GM08714 (cell line): Measurements from ENCODE around the gene SYPL1.

Experiments
- H3K4me3 ChIP-seq: fragments of 200-500 bp; sonication (Bioruptor generic); 2 replicates; pipeline ENCODE4 v1.5.1; 2014; ENCODE audit warnings: mild to moderate bottlenecking, low read length, inconsistent platforms
- ZNF274 ChIP-seq: IDR thresholded peaks from 2 replicates; pipeline ENCODE4 v1.6.1; 2012; ENCODE audit warnings: mild to moderate bottlenecking, low read depth, low read length

The SYPL1 gene

DNA sequence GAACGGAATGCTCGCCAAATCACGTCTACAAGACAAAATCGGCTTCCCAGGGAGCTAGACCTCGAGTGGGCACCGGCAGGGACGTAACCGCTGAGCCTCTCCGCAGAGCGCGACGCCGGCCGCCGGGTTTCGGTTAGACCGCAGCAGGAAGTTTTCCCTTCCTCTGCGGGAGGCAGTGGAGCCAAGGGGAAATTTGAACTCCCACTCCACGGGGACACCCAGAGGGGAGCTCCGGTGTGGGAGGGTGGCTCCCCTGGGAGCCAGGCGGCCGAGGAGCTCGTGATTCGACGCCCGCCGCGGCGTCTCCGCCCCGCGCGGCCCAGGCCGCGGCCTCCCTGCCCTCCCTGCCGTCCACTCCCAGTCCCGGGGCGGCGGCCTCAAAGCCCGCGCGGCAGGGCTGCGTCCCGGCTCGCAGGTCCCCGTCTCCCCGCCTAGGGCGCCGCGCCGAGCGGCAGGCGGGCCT, 426 bp downstream of the SYPL1 start:
- no peak for TF ChIP-seq ZNF274
- H3K4me3 ChIP-seq: peak overlapping the region; percentile 88

DNA sequence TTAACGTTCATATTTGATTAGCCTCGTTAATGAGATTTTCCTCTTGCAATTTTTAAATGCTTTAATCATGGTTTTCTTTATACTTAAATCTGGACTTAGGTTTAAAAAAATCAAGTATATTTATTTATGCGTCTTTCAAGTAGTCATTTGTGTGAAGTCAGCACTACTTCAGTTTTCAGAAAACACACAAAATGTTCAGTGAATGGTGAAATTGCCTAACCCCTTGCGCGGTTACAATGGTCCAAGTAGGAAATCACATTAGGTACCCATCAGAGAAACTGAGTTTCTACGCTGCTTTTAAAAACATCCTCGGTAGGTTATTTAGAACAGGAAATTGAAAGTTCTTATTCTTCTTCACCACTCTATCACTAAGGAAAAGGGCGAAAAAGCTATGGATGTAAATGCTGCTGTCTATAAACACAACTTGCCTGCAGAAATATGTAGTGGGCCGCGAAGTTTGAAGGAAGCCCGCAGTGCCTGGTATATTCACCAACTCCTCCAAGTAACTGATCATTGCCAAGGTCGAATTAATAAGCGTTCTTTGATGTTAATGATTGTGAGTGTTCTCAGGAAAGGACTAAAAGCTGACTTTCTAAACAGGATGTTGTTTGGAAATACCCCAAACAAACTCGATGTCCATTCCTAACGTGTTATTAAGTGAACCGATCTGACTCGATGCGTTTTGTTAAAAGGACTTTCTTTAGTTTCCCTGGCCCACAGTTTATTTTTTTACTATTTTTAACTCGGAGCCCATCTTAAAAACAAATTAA, 1.0 kb downstream of the SYPL1 start:
- H3K4me3 ChIP-seq: peak overlapping the region; percentile 88
- no peak for TF ChIP-seq ZNF274

- peak overlapping the region; percentile 88 for H3K4me3 ChIP-seq
- no peak for TF ChIP-seq ZNF274
Observed at GRCh38 chr7:106110238-106110560, 1.9 kb downstream of the SYPL1 start.

DNA sequence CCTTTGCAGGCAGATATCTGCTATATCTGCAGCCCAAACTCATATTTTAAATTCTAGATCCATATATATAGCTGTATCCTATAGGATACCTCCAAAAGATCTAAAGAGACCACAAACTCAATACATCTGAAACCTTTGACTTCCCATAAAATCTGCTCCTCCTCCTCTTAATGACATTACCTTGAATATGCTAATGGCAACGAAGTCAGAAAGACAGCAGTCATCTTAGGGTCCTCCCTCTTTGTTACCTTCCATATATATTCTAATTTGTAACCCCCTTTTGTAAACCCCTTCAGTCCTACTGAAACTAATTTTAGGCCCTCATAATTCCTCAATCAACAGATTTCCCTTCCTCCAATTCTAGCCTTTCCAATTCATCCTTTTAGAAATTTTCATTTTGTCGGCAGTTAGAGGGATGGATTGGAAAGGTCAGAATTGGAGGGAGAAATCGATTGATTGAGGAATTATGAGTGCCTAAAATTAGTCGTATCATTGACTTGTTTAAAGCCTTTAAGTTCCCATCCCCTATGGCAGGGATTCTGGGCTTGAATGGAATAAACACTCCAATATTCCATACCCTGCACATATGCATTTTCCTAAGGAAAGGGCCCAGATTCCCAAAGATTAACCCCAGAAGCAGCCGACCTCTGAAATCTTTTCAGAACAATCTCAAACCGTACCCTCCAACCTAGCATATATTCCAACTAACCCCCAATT, 2.4 kb downstream of the SYPL1 start:
- TF ChIP-seq ZNF274: no peak
- H3K4me3 ChIP-seq: peak overlapping the region; percentile 88

- no peak overlapping the region for H3K4me3 ChIP-seq
Observed at GRCh38 chr7:106108991-106109390, 3.1 kb downstream of the SYPL1 start.

DNA sequence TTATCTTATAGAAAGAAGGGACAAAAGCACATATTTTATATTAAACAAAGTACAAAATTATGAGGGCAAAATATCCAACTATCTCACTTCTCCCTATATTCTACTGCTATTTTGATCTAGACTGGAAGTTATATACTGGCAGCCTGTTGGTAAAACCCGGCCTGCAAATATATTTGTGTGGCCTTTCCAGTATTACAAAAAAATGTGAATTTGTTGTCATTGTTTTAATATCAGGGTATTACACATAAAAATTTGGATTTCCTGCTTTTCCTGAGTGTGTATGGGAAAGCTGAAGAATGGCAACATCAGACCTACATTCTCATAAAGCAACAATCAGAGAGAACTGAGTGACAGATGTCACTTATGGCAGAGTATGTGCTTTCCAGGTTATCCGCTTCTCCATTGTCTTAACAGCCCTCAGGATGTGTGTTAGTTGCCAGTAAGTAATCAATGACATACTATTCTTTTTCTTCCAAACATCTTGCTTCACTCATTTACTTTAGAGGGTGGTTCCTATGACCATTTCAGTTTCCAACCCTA, 7.3 kb downstream of the SYPL1 start:
- no peak for TF ChIP-seq ZNF274
- no peak overlapping the region for H3K4me3 ChIP-seq

More at GRCh38 chr7:106108991-106109390, 3.1 kb downstream of the SYPL1 start:
- no peak for TF ChIP-seq ZNF274

DNA sequence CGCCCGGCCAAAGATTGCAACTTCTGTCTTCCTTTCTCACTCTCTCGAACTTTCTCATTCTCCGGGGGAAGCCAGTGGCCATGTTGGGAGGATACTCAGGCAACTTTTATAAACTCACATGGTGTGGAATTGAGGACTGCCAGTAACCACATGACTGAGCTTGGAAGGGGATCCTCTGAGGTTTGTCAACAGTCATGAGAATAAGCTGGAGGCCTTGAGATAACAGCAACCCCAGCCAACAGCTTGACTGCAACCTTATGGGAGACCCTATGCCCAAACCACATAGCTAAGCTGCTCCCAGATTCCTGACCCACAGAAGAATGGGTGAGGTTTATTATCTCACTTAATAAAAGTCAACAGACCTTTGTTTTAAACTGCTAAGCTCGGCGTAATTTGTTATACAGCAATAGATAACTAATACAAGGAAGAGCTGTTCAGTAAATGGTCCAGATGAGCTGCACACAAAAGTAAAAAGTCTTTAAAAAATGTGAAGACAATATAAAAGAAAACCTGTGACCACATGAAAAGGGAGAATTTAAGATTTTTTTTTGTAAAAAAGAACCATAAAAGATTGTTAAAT, 9.6 kb downstream of the SYPL1 start:
- no peak overlapping the region for H3K4me3 ChIP-seq
- TF ChIP-seq ZNF274: no peak

- no peak overlapping the region for H3K4me3 ChIP-seq
- TF ChIP-seq ZNF274: no peak
Observed at GRCh38 chr7:106101726-106102125, 10.4 kb downstream of the SYPL1 start.

DNA sequence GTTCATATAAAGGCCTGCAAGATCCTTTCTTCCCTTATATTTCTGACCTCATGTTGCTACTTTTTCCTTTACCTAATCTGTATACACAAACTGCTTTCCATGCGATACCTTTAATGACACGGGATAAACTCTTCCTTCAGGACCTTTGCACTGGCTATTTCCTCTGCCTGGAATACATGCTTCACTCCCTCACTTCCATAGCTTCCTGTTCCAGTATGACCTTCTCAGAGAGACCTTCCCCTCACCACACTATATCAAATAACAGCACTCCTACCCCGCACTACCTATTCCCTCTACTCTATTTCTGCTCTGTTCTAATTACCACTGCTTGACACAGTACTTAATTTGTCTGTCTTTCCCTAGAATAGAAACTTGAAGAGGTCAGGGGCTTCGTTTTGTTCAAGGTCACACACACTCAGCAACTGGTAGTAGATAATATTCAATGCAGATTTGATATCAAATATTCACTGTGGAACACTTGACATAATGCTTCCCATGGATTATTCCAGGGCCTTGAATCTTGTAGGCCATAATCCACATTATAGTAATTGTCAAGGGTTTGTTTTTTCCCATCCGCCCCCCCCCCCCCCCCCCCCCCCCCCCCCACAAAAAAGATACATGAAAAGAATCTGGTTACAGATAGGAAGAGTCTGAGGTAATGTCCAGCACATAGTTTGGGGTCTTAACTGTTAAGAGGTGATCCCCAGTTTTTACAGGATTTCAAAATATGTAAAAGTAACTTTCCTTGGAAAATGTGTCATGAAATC, 11.1 kb downstream of the SYPL1 start:
- H3K4me3 ChIP-seq: no peak overlapping the region
- TF ChIP-seq ZNF274: no peak

DNA sequence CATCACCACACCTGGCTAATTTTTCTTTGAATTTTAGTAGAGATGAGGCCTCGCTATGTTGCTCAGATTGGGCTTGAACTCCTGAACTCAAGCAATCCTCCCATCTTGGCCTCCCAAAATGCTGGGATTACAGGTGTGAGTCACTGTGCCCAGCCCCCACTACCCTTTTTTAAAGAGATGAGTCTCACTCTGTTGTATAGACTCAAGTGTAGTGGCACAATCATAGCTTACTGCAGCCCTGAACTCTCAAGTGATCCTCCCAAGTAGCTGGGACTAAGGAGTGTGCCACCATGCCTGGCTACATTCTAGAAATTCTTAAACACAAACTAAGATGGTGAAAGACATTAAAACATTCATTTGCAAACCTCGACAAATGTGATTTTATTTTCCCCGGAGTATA, 12.6 kb downstream of the SYPL1 start:
- no peak overlapping the region; the same call in 1 of the 2 replicates for H3K4me3 ChIP-seq
- TF ChIP-seq ZNF274: no peak

DNA sequence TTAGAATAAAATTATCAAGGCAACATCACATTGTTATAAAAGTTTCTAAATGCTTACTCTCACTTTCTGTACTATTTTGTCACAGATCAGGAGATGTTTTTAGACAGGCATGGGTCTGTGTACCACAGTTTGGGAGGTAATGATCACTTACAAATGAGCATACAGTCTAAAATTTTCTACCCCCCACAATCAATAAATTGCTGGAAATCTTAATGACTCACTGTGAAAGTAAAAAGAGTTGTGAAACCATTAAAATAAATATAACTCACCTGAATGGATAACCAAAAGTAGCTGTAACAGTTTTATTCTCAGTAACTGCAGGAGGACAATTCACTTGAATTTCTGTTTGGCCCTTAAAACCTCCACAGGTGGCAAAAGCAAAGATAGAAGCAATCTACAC, 13.2 kb downstream of the SYPL1 start:
- H3K4me3 ChIP-seq: no peak overlapping the region

DNA sequence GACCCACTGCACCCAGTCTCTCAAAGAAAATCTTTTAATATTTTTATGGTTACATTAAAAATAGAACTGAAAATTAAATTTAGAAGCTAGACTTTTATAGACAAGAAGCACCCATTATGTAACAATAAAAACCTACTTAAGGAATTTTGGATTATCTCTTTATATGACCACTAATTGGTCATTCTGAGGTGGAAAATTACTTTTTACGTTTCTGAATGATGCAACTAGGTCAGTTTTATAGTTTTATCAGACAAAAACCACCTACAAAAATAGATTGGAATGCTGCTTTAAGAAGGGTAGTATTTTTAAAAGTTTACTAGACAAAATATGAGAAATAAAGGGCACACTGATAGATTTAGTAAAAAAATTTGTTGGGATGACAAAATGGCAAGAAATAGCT, 16.5 kb downstream of the SYPL1 start:
- no peak overlapping the region for H3K4me3 ChIP-seq
- TF ChIP-seq ZNF274: no peak

More for the DNA sequence above, 13.2 kb downstream of the SYPL1 start:
- TF ChIP-seq ZNF274: no peak

- no peak overlapping the region for H3K4me3 ChIP-seq
- TF ChIP-seq ZNF274: no peak
Observed at GRCh38 chr7:106094780-106095179, 17.3 kb downstream of the SYPL1 start.

DNA sequence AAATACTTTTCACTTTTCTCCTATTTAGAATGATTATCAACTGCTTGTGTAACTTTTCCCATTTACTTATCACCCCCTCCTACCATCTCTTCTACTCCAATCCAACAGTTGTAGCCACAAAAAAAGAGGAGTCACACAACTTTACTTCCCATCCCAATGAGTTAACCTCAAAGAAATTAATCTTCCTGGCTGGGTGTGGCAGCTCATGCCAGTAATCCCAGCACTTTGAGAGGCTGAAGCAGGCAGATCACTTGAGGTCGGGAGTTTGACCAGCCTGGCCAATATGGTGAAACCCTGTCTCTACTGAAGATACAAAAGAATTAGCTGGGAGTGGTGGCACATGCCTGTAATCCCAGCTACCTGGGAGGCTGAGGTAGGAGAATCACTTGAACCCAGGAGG, 19.9 kb downstream of the SYPL1 start:
- no peak overlapping the region for H3K4me3 ChIP-seq
- TF ChIP-seq ZNF274: no peak

DNA sequence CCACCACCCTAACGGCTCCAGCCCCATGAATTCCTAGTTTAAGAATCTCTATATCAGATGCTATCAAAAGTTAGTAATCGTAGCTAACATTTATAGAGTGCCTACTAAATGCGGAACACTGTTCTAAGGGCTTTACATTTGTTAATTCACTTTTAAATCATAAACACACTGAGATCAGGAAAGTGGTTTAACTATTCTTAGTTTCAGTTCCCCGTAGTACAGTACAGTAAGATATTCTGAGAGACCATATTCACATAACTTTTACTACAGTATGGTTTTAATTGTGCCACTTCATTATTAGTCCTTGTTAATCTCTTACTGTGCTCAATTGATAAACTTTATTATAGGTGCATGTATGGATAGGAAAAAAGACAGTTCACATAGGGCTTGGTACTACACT, 22.5 kb downstream of the SYPL1 start:
- no peak for TF ChIP-seq ZNF274
- no peak overlapping the region for H3K4me3 ChIP-seq
